ENCODE measurements around the gene NHLRC2. TPM values are rescaled to one million over a fixed set of nuclear protein-coding genes. Genes with fewer than 3 reads are reported as not detected.

NHLRC2 gene
- total and polyA plus RNA-seq, 2 experiments from 2014 or later, result 15.5 to 28.1 TPM

DNA sequence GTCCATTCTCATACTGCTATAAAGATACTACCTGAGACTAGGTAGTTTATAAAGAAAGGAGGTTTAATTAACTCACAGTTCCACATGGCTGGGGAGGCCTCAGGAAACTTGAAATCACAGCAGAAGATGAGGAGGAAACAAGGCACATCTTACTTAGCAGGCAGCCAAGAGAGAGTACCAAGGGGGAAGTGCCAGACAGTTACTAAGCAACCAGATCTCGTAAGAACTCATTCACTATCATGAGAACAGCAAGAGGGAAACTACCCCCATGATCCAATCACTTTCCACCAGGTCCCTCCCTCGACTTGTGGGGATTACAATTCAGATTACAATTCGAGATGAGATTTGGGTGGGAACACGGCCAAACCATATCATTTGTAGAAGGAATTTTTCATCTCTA is 36.3 kb downstream of the NHLRC2 start (continued):
- TF ChIP-seq, protein P1, sequence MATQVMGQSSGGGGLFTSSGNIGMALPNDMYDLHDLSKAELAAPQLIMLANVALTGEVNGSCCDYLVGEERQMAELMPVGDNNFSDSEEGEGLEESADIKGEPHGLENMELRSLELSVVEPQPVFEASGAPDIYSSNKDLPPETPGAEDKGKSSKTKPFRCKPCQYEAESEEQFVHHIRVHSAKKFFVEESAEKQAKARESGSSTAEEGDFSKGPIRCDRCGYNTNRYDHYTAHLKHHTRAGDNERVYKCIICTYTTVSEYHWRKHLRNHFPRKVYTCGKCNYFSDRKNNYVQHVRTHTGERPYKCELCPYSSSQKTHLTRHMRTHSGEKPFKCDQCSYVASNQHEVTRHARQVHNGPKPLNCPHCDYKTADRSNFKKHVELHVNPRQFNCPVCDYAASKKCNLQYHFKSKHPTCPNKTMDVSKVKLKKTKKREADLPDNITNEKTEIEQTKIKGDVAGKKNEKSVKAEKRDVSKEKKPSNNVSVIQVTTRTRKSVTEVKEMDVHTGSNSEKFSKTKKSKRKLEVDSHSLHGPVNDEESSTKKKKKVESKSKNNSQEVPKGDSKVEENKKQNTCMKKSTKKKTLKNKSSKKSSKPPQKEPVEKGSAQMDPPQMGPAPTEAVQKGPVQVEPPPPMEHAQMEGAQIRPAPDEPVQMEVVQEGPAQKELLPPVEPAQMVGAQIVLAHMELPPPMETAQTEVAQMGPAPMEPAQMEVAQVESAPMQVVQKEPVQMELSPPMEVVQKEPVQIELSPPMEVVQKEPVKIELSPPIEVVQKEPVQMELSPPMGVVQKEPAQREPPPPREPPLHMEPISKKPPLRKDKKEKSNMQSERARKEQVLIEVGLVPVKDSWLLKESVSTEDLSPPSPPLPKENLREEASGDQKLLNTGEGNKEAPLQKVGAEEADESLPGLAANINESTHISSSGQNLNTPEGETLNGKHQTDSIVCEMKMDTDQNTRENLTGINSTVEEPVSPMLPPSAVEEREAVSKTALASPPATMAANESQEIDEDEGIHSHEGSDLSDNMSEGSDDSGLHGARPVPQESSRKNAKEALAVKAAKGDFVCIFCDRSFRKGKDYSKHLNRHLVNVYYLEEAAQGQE (IDR thresholded peaks at IDR 0.05; ENCODE audit: unreplicated experiment), result no peak
- no peak for TF ChIP-seq ZNF114 (CRISPR knock-in tag; IDR thresholded peaks at IDR 0.05)
- TF ChIP-seq, protein P2, sequence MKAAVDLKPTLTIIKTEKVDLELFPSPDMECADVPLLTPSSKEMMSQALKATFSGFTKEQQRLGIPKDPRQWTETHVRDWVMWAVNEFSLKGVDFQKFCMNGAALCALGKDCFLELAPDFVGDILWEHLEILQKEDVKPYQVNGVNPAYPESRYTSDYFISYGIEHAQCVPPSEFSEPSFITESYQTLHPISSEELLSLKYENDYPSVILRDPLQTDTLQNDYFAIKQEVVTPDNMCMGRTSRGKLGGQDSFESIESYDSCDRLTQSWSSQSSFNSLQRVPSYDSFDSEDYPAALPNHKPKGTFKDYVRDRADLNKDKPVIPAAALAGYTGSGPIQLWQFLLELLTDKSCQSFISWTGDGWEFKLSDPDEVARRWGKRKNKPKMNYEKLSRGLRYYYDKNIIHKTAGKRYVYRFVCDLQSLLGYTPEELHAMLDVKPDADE (IDR thresholded peaks at IDR 0.05), result no peak
- TF ChIP-seq EZH2 (IDR thresholded peaks at IDR 0.05; ENCODE audit: low read depth, unreplicated experiment), result no peak
- TF ChIP-seq, protein P3, sequence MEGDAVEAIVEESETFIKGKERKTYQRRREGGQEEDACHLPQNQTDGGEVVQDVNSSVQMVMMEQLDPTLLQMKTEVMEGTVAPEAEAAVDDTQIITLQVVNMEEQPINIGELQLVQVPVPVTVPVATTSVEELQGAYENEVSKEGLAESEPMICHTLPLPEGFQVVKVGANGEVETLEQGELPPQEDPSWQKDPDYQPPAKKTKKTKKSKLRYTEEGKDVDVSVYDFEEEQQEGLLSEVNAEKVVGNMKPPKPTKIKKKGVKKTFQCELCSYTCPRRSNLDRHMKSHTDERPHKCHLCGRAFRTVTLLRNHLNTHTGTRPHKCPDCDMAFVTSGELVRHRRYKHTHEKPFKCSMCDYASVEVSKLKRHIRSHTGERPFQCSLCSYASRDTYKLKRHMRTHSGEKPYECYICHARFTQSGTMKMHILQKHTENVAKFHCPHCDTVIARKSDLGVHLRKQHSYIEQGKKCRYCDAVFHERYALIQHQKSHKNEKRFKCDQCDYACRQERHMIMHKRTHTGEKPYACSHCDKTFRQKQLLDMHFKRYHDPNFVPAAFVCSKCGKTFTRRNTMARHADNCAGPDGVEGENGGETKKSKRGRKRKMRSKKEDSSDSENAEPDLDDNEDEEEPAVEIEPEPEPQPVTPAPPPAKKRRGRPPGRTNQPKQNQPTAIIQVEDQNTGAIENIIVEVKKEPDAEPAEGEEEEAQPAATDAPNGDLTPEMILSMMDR (conservative IDR thresholded peaks at IDR 0.05; ENCODE audit: low read depth in 2 of 2), result no peak

DNA sequence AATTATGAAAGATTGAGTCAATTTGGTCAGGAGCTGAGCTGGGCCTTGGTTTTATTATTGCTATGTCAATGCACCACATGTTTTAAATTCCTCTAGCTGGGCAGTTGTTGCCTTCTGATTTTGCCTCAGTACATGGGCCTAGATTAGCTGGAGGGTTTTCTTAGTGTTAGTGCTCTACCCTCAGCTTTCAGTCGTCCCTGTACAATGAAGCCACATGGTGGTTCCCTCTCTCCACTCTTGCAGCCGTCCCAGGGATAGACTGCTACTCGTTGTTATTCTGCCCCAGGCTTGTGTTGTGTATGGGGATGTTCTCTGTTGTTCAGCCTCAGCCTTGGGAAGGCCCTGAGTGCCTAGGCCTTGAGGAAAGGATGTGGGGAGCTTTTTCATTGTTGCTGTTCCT is 37.0 kb downstream of the NHLRC2 start:
- Histone ChIP-seq H3K79me2 (replicated peaks; ENCODE audit: insufficient read depth) (no peaks in the 10 kb centered on the region), H3K9me2 (ENCODE audit: insufficient read depth) (no peaks in the 10 kb centered on the region; the same call in 1 of the 2 replicates), H3K27ac (ENCODE audit: low read depth) (no peak overlapping the region), H4K20me1 (replicated peaks; ENCODE audit: insufficient read depth) (no peaks in the 10 kb centered on the region; the same call in 1 of the 2 replicates), H3K4me1 (ENCODE audit: insufficient read depth) (no peaks in the 10 kb centered on the region), H3K36me3 (ENCODE audit: insufficient read depth) (peaks cover 9% of the 10 kb centered on the region; the same call in 1 of the 2 replicates), H3K27me3 (ENCODE audit: insufficient read depth) (no peaks in the 10 kb centered on the region), H2AFZ (no peak overlapping the region), H3F3A (replicated peaks; ENCODE audit: low read depth) (no peaks in the 10 kb centered on the region), H3K4me3 (no peak overlapping the region), H3K4me2 (no peak overlapping the region)
- peaks cover 6% of the 10 kb centered on the region; the same call in 1 of the 3 replicates for H3K9me3 Mint-ChIP-seq
- TF ChIP-seq EZH2 (IDR thresholded peaks at IDR 0.05; ENCODE audit: low read depth, unreplicated experiment) (no peak), EZH2phosphoT487 (IDR thresholded peaks at IDR 0.05; ENCODE audit: unreplicated experiment) (no peak), ZNF331 (CRISPR knock-in tag; IDR thresholded peaks at IDR 0.05; ENCODE audit: low read depth) (no peak)
- peaks cover 35% of the 10 kb centered on the region for H3K36me3 Mint-ChIP-seq (ENCODE audit: low read depth)
- ATAC-seq, result peak; percentile 40
- H3K4me1 Mint-ChIP-seq, result no peaks in the 10 kb centered on the region
- H3K27ac Mint-ChIP-seq, result peak overlapping the region; percentile 37
- H3K4me3 Mint-ChIP-seq, result no peak overlapping the region
- H3K27me3 Mint-ChIP-seq (ENCODE audit: insufficient read depth, low read depth, poor library complexity), result no peaks in the 10 kb centered on the region
- DNase-seq (ENCODE audit: low spot score), result peak; percentile 3

All from GM23338 (cell line).